Stimulated activated CD8-positive, alpha-beta memory T cell treated with anti-CD3 and anti-CD28 coated beads, Interleukin-2, amount 100 ng/mL, for 1 hour (primary cell): ENCODE results near the gene PEX11A.
A peak's percentile ranks its signal among the peaks of the same experiment; 100 is the strongest.
"Not testable (repeated sequence)": the region's sequence is repeated elsewhere in the genome, so short reads cannot be mapped to it uniquely, and the experiment has no call there.

ENCODE experiments used
- DNase-seq, 2 donors: peaks; one replicate each; pipeline ENCODE4 v3.0.0-alpha.2; 2020; ENCODE audit warnings: low read depth in 2 of 2

The PEX11A gene

GRCh38 chr15:89690276-89691218 lies at the start of gene PEX11A, which contains the start of gene WDR93:
Gene PEX11A, minus strand, starts transcription at chr15:89690754. Its CDS starts 122 bp downstream, at chr15:89690632.
Gene WDR93, plus strand, starts transcription at chr15:89690811. Its CDS starts 10,936 bp downstream, at chr15:89701747.
- peak; percentile 44 to 61 for DNase-seq

GRCh38 chr15:89740137-89740536 lies 49.6 kb upstream of the PEX11A start:
- DNase-seq = no peak

GRCh38 chr15:89735773-89736172 lies 45.2 kb upstream of the PEX11A start:
- no peak for DNase-seq

- DNase-seq = no peak
Observed at GRCh38 chr15:89732451-89733172, 42.1 kb upstream of the PEX11A start.

- DNase-seq = no peak
Observed at GRCh38 chr15:89731275-89731674, 40.7 kb upstream of the PEX11A start.

GRCh38 chr15:89728254-89728653 lies 37.7 kb upstream of the PEX11A start:
- DNase-seq = no peak

- DNase-seq = no peak
Observed at GRCh38 chr15:89725064-89725463, 34.5 kb upstream of the PEX11A start.

- DNase-seq = no peak
Observed at GRCh38 chr15:89724621-89725020, 34.1 kb upstream of the PEX11A start.

GRCh38 chr15:89723031-89723430 lies 32.5 kb upstream of the PEX11A start:
- no peak for DNase-seq

- DNase-seq = no peak
Observed at GRCh38 chr15:89714775-89715174, 24.2 kb upstream of the PEX11A start.

- no peak for DNase-seq
Observed at GRCh38 chr15:89707577-89707976, 17.0 kb upstream of the PEX11A start.

GRCh38 chr15:89704411-89704810 lies 13.9 kb upstream of the PEX11A start:
- DNase-seq = no peak

- DNase-seq = no peak
Observed at GRCh38 chr15:89695198-89695597, 4.6 kb upstream of the PEX11A start.

- DNase-seq = no peak
Observed at GRCh38 chr15:89693696-89694095, 3.1 kb upstream of the PEX11A start.

- no peak for DNase-seq
Observed at GRCh38 chr15:89693091-89693490, 2.5 kb upstream of the PEX11A start.

- DNase-seq = not testable (repeated sequence)
Observed at GRCh38 chr15:89689930-89690275, 651 bp downstream of the PEX11A start.

- DNase-seq = no peak
Observed at GRCh38 chr15:89686522-89686921, 4.0 kb downstream of the PEX11A start.

GRCh38 chr15:89685995-89686394 lies 4.6 kb downstream of the PEX11A start:
- no peak for DNase-seq

GRCh38 chr15:89681146-89681545 lies 9.4 kb downstream of the PEX11A start:
- no peak for DNase-seq

- no peak for DNase-seq
Observed at GRCh38 chr15:89680282-89680873, 10.2 kb downstream of the PEX11A start.

- DNase-seq = no peak
Observed at GRCh38 chr15:89679212-89679611, 11.3 kb downstream of the PEX11A start, which contains the start of gene PLIN1. Gene PLIN1, minus strand, starts transcription at chr15:89679367. Its CDS starts 1,878 bp downstream, at chr15:89677489.

- no peak for DNase-seq
Observed at GRCh38 chr15:89677381-89677780, 13.2 kb downstream of the PEX11A start.
